ENCODE data around the gene STOML1.
"Not testable (repeated sequence)": the region's sequence is repeated elsewhere in the genome, so short reads cannot be mapped to it uniquely, and the experiment has no call there.

STOML1 gene

DNA sequence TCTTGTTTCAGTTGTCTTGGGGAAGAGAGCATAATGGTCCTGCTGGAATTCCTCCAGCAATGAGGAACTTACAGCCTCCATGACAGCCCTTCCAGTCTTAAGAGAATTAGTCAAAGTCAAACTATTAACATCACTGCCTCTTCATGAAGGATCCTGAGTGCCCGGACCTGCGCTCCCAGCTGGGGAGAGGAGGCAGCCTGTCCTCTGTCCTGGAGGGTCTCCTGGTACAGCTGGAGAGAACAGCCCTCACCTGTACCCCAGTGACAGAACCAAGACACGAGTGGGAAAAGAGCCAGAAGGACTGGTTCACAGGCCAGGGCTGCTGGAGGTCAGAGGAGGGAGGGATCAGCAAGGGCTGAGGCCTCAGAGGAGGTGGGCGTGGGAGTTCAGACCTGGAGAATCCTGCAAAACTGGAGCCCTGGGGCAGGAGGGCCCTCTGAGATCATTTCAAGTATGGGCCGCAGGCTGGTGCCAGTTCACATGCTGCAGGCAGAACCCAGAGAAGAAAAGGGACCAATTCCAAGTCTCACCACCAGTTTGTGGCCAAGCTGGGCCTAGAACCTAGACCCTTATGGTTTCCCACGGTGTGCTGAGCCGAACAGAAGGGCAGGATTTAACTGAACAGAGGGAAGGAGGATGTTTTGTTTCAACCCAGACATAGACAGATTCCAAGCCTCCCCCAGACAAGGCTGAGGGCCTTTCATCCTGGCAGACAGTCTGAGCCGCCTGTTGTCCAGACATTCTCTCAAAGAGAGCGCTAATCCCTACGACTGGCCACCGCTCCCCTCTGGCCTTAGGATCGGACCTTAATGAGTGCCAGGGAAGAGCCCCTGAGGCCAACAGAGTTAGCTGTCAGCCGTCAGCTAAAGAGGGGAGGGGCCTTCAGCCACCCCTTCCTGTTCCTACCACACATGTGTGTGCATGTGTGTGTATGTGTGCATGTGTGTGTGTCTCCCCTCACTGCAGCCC, 47.6 kb downstream of the STOML1 start:
- DNase-seq = no peak

DNA sequence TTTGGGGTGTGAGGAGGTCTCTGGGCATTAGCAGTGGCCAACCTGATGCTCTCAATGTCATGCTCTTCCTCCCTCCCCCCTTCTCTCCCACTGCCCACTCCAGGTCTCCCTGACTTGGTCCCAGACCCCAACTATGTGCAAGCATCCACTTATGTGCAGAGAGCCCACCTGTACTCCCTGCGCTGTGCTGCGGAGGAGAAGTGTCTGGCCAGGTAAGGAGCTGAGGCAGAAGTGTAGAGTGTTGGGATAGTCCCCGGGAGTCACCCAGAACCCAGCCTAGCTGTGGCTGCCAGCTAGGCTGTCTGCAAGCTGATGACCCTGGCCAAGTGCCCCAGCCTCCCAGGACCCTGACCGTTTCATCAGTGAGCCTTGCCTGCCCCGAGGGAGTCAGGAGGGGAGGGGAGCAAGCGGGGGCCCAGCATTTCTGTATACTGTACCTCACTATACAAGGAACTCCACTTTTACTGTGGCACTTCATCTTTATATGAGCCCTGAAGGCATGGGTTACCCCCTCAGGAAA, 49.3 kb downstream of the STOML1 start:
- DNase-seq = no peak

DNA sequence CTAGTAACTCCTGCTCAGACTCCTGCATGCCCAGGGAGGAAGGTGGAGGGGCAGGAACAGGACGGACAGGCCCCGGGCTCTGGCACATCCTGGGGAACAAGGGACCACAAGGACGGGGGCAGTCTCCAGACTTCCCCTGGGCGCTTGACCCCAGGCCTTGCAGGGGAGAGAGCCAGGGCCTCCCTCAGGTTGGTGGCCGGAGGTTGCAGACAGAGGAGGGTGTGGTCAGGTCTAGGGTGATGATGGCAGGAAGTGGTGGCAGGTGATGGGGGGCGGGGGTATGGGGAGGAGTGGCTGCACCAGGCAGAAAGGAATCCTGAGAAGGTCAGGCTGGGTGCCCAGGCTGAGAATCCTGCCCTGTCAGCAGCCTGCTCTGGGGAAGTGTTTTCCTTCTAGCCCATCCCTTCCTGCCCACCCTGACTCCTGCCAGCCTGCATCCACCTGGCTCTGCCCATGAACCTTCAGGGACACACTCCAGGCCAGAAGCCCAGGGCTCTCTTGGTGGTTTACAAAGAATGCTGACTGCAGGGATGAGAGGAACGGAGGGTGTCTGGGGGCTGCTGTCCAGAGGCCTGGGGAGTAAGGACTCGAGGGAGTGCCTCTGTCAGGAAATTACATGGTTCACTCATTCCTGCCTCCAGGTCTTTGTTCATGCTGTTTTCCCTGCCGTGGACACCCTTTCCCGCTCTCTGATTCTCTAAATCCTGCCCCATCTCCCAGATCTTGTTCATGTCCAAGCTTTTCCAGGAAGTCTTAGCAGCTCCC, 50.0 kb downstream of the STOML1 start:
- DNase-seq = no peak

GRCh38 chr15:73941449-73941848, 50.6 kb downstream of the STOML1 start:
- DNase-seq = no peak

- DNase-seq = no peak
Measured at GRCh38 chr15:73941044-73941443, 51.1 kb downstream of the STOML1 start.

GRCh38 chr15:73940061-73940981, 51.8 kb downstream of the STOML1 start:
- no peak for DNase-seq

GRCh38 chr15:73939138-73939537, 53.0 kb downstream of the STOML1 start:
- no peak for DNase-seq

- DNase-seq = not testable (repeated sequence)
Measured at GRCh38 chr15:73938516-73938915, 53.6 kb downstream of the STOML1 start.

DNA sequence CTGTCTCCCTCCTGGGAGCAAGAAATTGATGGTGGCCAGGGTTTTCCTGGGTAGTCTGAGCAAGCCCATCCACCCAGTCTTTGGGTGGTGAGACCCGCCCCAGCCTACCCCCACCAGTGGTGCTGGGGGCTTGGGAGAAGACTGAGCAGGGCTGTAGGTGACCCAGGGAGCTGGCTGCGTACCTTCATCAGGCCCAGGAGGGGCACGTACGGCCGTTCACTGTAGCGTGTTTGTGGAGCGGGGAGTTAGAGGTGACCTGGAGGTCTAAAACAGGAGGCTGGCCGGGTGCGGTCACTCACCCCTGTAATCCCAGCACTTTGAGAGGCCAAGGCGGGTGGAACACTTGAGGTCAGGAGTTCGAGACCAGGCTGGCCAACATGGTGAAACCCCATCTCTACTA, 54.4 kb downstream of the STOML1 start:
- DNase-seq = no peak

GRCh38 chr15:73937296-73937695, 54.8 kb downstream of the STOML1 start:
- no peak for DNase-seq

DNA sequence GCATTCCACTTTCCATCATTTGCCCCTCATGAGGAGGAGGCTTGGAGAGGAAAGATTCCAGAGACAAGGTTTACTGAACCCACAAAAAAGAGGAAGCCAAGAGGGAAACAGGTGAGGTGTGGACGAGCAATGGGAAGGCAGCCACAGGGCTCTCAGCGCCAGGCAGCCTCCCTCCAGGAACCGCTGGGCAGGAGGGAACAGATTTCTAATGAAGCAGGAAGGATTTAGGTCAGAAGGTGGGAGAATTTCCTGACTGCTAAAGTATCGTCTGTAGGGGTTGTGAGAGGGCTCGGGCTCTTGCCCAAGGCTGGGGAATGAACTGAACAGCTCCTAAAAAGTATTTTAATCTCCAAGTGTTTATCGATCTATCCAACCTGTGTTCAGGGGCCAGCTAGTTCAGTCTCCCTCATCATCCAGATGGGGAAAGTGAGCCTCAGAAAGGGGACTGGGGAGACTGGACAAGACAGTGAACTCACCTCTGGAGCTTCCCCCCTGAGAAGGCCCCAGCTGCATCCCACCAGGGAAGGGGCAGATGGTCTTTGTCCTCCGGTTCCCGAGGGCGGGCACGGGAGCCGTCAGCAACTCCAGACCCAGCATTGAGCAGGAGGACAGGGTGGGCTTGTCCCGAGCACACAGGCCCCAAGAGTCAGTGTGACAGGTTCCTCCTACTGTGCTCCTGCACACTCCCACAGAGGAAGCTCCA, 55.4 kb downstream of the STOML1 start:
- DNase-seq = no peak

GRCh38 chr15:73936181-73936580, 55.9 kb downstream of the STOML1 start:
- DNase-seq = no peak

DNA sequence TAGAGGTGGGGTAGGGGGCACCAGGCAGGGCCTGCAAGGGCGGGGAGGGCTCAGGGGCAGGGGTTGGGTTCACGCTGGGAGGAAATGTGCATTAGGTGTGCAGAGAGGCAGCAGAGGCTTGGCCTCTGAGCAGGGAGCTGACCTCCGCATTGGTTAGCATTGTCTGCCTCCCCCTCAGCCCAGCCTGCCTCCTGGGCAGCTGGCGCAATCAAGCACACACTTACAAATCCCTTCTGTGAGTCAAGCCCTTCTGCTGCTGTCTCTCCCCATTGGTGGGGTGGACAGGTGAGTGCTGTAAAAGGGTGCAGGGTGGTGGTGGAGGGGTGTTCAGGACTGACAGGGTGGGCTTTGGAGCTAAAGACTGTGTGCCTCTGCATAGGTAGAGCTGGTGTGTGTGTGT, 56.5 kb downstream of the STOML1 start:
- DNase-seq = no peak

DNA sequence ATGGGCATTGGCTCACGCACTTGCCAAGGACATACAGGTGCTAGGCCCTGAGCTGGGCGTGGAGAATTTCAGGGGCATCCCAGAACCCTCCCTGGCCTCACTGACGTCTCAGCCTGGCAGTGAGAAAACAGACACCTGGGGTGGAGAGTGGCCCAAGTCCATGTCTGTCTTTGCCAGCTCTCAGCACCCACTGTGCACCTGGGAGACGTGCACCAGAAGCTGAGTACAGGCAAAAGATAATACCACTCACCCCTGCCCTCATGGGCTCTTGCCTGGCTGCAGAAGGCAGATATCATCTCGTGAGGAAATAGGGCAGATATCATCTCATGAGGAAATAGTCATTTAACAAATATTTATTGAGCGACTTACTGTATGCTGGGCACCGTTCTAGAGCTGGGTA, 57.8 kb downstream of the STOML1 start:
- DNase-seq = no peak

DNA sequence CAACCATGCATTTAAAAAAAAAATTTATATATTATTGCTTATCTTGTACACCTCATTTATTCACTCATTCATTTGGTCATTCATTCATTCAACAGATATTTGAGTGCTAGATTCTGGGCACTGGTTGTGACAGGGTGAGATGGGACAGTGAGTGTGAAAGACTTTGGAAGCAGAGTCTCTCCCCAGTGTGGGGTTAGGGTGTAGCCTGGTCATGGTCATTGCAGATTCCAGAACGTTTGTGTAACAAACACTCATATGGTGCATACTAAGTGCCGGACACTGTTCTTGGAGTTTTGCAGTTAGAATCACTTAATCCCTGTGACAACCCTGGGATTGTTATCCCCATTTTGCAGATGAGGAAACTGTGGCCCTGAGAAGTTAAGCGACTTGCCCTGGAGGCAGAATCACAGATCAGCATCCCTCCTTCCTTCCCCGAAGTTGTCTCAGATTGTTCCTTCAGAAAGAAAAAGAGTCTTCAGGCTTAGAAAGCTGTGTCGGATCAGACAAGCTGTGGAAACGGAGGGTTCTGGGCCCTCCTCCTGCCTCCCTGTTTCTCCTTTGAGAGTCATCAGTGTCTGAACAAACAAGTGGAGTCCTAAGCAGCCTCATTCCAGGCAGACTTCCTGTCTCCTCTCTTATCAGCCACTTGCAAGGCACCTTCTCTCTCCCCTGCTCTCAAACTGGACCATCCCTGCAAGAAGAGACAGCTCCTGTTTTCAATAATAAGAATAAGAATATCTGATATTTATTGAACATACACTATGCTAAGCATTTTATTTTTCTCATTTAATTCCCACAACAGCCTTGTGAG, 59.5 kb downstream of the STOML1 start:
- no peak for DNase-seq

- no peak for DNase-seq
Measured at GRCh38 chr15:73931441-73931840, 60.7 kb downstream of the STOML1 start.

GRCh38 chr15:73930790-73931281, 61.3 kb downstream of the STOML1 start:
- DNase-seq = no peak

DNA sequence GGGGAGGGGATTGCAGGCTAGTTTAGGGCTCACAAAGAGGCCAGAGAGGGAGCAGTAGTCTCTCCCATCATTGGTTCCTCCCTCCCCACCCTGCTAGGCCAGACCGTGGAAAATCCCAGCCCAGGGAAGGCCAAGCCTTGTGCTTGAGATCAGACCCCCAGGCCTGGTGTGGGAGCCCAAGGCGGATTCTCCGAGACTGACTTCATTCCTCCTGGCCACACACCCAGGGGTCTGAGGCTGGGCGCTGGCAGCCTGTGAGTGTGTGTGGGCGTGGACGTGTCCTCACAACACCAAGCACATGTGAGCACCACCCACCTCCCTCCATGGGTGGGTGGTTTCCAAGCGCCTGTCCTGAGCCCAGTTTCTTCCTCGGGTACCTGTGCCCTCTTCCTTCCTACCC, 61.7 kb downstream of the STOML1 start:
- DNase-seq = no peak

DNA sequence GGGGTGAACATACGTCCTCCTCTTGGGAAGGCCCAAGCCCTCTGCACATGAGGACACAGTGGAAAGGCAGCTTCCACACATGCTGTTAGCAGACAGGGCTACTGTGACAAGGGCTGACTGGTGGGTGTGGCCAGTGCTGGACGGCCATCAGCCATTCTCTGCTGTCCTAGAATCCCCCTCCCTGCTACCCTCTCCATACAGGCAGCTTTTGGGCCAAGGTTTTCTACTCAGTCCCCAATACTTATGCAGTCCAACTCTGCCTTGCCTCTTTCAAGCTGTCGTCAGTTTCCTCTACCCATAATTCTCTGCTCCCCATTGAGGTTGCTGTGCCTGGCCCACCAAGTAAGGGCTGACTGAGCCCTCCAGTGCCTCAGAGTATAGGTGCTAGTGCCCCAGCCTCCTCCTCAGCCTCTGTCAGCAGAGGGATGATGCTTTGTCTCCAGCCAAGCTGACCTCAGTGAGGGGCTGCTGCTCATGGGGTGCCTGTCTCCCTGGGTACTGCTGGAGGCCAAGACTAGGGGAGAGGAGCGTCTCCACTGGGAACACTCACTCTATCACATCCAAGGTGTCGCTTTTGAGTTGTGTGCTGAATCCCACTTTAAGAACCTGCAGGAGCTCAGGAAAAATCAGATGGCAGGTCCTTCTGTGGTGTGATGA, 63.0 kb downstream of the STOML1 start:
- no peak for DNase-seq

All from DMS79 treated with DMSO at 0.1 percent for 48 hours (cell line).